H1 (cell line): ENCODE results near the gene ZNF611. TPM values are rescaled to one million over a fixed set of nuclear protein-coding genes. Genes with fewer than 3 reads are reported as not detected.

Experiments
- CTCF ChIA-PET: fragments of 300-600 bp; sonication (Branson Sonifier 250); formaldehyde crosslinking; loops from one replicate; lab custom pipeline; 2021; ENCODE audit not compliant: partially characterized antibody; lab: Charles Lee
- POLR2A ChIA-PET: fragments of 300-600 bp; sonication (Branson Sonifier 250); formaldehyde crosslinking; loops from one replicate; lab custom pipeline; 2021; ENCODE audit warnings: inconsistent platforms; ENCODE audit not compliant: partially characterized antibody; lab: Charles Lee
- DNase-seq, 2 experiments: peaks; one replicate each; pipeline versions ENCODE4 v3.0.0 to v3.0.0-alpha.2; 2010 to 2022; ENCODE audit warnings: low spot score in 2 of 2, low read depth in 1 of 2, mixed read lengths in 1 of 2
- FAIRE-seq: peaks from 2 replicates; lab custom pipeline; 2011; peaks lifted over from hg19 to GRCh38; lab: Jason Lieb, UNC
- H2AFZ ChIP-seq: 2 replicates; pipeline ENCODE4 v1.8.1; 2012; ENCODE audit warnings: low read length, inconsistent platforms
- H2AK5ac ChIP-seq: 2 replicates; pipeline ENCODE4 v1.6.1; 2013; ENCODE audit warnings: low read depth, low read length
- H2BK120ac ChIP-seq: replicated peaks from 2 replicates; pipeline ENCODE3; 2013; ENCODE audit warnings: low read depth, low read length, inconsistent platforms
- H2BK12ac ChIP-seq: 2 replicates; pipeline ENCODE4 v1.6.1; 2013; ENCODE audit warnings: low read depth, low read length
- H2BK15ac ChIP-seq: 2 replicates; pipeline ENCODE4 v1.6.1; 2013; ENCODE audit warnings: low read length
- H2BK20ac ChIP-seq: 2 replicates; pipeline ENCODE4 v1.6.1; 2013; ENCODE audit warnings: low read length
- H2BK5ac ChIP-seq: 2 replicates; pipeline ENCODE4 v1.6.1; 2013; ENCODE audit warnings: low read depth, low read length
- H3K14ac ChIP-seq: 2 replicates; pipeline ENCODE4 v1.6.1; 2013; ENCODE audit warnings: inconsistent platforms; ENCODE audit not compliant: insufficient read length
- H3K18ac ChIP-seq: 2 replicates; pipeline ENCODE4 v1.6.1; 2013; ENCODE audit warnings: low read length; ENCODE audit errors: extremely low read depth
- H3K23ac ChIP-seq: 2 replicates; pipeline ENCODE4 v1.6.1; 2013; ENCODE audit warnings: inconsistent platforms; ENCODE audit not compliant: insufficient read length
- H3K23me2 ChIP-seq: 2 replicates; pipeline ENCODE4 v1.6.1; 2013; ENCODE audit warnings: low read depth, low read length
- H3K27ac ChIP-seq: 2 replicates; pipeline ENCODE4 v1.6.1; 2011; ENCODE audit warnings: low read depth, low read length, inconsistent platforms
- H3K27me3 ChIP-seq, 4 experiments: replicated peaks in 1 of 4; 1 replicate in 1 of 4; 2 replicates in 3 of 4; pipeline versions ENCODE4 v1.6.1 to v1.8.1; 2011 to 2013; ENCODE audit warnings: low read length in 3 of 4, mild to moderate bottlenecking in 3 of 4, inconsistent platforms in 2 of 4, mixed read lengths in 2 of 4, moderate library complexity in 1 of 4; ENCODE audit not compliant: control insufficient read depth in 3 of 4, insufficient read depth in 3 of 4; ENCODE audit errors: extremely low read depth in 1 of 4
- H3K36me3 ChIP-seq, 4 experiments: 2 replicates each; pipeline versions ENCODE4 v1.6.1 to v1.8.1; 2011 to 2013; ENCODE audit warnings: mild to moderate bottlenecking in 4 of 4, low read length in 3 of 4, moderate library complexity in 2 of 4, control low read depth in 1 of 4, inconsistent platforms in 1 of 4; ENCODE audit not compliant: insufficient read depth in 4 of 4, control insufficient read depth in 2 of 4
- H3K4ac ChIP-seq: replicated peaks from 2 replicates; pipeline ENCODE3; 2013; ENCODE audit warnings: low read length, low read depth, mixed read lengths, inconsistent platforms; ENCODE audit not compliant: insufficient read length
- H3K4me1 ChIP-seq, 4 experiments: replicated peaks in 1 of 4; 1 replicate in 1 of 4; 2 replicates in 3 of 4; pipeline versions ENCODE4 v1.6.1 to v1.8.1; 2011 to 2013; ENCODE audit warnings: low read length in 3 of 4, inconsistent platforms in 2 of 4, mixed read lengths in 1 of 4; ENCODE audit not compliant: insufficient read depth in 4 of 4, control insufficient read depth in 3 of 4
- H3K4me2 ChIP-seq, 2 experiments: 2 replicates each; pipeline versions ENCODE4 v1.6.1 to v1.8.1; 2011 to 2013; ENCODE audit warnings: low read depth in 2 of 2, low read length in 2 of 2, control low read depth in 1 of 2, inconsistent platforms in 1 of 2, mild to moderate bottlenecking in 1 of 2; ENCODE audit not compliant: insufficient read depth in 1 of 2
- H3K4me3 ChIP-seq, 4 experiments: fragments of 200-600, 300-600 bp in 1 of 4; sonication (generic), shearing (Covaris generic), sonication (Bioruptor Twin) in 1 of 4; 2 replicates each; pipeline versions ENCODE4 v1.5.1 to v1.8.1; 2011 to 2016; ENCODE audit warnings: low read length in 4 of 4, low read depth in 3 of 4, control low read depth in 2 of 4, inconsistent platforms in 2 of 4, mild to moderate bottlenecking in 2 of 4, mixed read lengths in 1 of 4, moderate library complexity in 1 of 4; ENCODE audit not compliant: insufficient read depth in 2 of 4; ENCODE audit errors: extremely low read depth in 1 of 4
- H3K56ac ChIP-seq: replicated peaks from 2 replicates; pipeline ENCODE3; 2013; ENCODE audit warnings: low read depth, mild to moderate bottlenecking, mixed read lengths, low read length, inconsistent platforms; ENCODE audit not compliant: insufficient read length
- H3K79me1 ChIP-seq: 2 replicates; pipeline ENCODE4 v1.6.1; 2013; ENCODE audit warnings: low read depth, low read length, control low read depth
- H3K79me2 ChIP-seq, 2 experiments: 2 replicates each; pipeline versions ENCODE4 v1.6.1 to v1.8.1; 2012 to 2013; ENCODE audit warnings: low read length in 2 of 2, mild to moderate bottlenecking in 2 of 2, inconsistent platforms in 1 of 2; ENCODE audit not compliant: insufficient read depth in 2 of 2, control insufficient read depth in 1 of 2
- H3K9ac ChIP-seq, 4 experiments: replicated peaks in 1 of 4; 1 replicate in 1 of 4; 2 replicates in 3 of 4; pipeline versions ENCODE4 v1.6.1 to v1.8.1; 2011 to 2013; ENCODE audit warnings: low read depth in 3 of 4, low read length in 3 of 4, control low read depth in 2 of 4, mild to moderate bottlenecking in 2 of 4, moderate library complexity in 2 of 4, inconsistent platforms in 1 of 4; ENCODE audit errors: extremely low read depth in 1 of 4
- H3K9me3 ChIP-seq, 2 experiments: 2 replicates each; pipeline versions ENCODE4 v1.6.1 to v1.8.1; 2012 to 2013; ENCODE audit warnings: mild to moderate bottlenecking in 2 of 2, moderate library complexity in 2 of 2, control low read depth in 1 of 2, inconsistent platforms in 1 of 2, low read depth in 1 of 2, low read length in 1 of 2, mixed read lengths in 1 of 2; ENCODE audit not compliant: insufficient read depth in 2 of 2
- H4K20me1 ChIP-seq, 2 experiments: replicated peaks in 1 of 2; 2 replicates each; pipeline versions ENCODE3 to v1.8.1; 2011 to 2013; ENCODE audit warnings: inconsistent platforms in 2 of 2, low read length in 2 of 2, mild to moderate bottlenecking in 1 of 2; ENCODE audit not compliant: insufficient read depth in 2 of 2, control insufficient read depth in 1 of 2
- H4K5ac ChIP-seq: 2 replicates; pipeline ENCODE4 v1.6.1; 2013; ENCODE audit warnings: low read length, low read depth, mixed read lengths, inconsistent platforms; ENCODE audit not compliant: insufficient read length
- H4K8ac ChIP-seq: 2 replicates; pipeline ENCODE4 v1.8.0; 2013; ENCODE audit warnings: mild to moderate bottlenecking, moderate library complexity, low read length, inconsistent platforms; ENCODE audit not compliant: insufficient read depth; ENCODE audit errors: extremely low read depth
- H4K91ac ChIP-seq: replicated peaks from 2 replicates; pipeline ENCODE3; 2013; ENCODE audit warnings: low read length, mixed read lengths, inconsistent platforms; ENCODE audit not compliant: insufficient read length
- CHD2 ChIP-seq: IDR thresholded peaks from 2 replicates; pipeline ENCODE4 v1.6.1; 2012; ENCODE audit warnings: low read length, improper control_type of control experiment
- EGR1 ChIP-seq: IDR thresholded peaks from 2 replicates; pipeline ENCODE4 v1.6.1; 2011; ENCODE audit warnings: low read depth, low read length, borderline replicate concordance
- EP300 ChIP-seq, 2 experiments: IDR thresholded peaks; 1 replicate in 1 of 2; 2 replicates in 1 of 2; pipeline ENCODE4 v1.6.1; 2011 to 2012; ENCODE audit warnings: low read depth in 2 of 2, low read length in 2 of 2, mild to moderate bottlenecking in 2 of 2, borderline replicate concordance in 1 of 2, inconsistent platforms in 1 of 2, moderate library complexity in 1 of 2
- GABPA ChIP-seq: IDR thresholded peaks from 2 replicates; pipeline ENCODE4 v1.6.1; 2011; ENCODE audit warnings: mild to moderate bottlenecking, low read length, moderate library complexity, borderline replicate concordance; ENCODE audit not compliant: insufficient read depth
- JUN ChIP-seq: IDR thresholded peaks from 2 replicates; pipeline ENCODE4 v1.6.1; 2011; ENCODE audit warnings: low read depth, mild to moderate bottlenecking, improper control_type of control experiment, low read length
- KDM5A ChIP-seq: fragments of 200-600 bp; IDR thresholded peaks from 2 replicates; pipeline ENCODE4 v1.7.1; 2012; ENCODE audit warnings: mild to moderate bottlenecking, low read length, inconsistent platforms, mixed read lengths
- NANOG ChIP-seq: IDR thresholded peaks from 2 replicates; pipeline ENCODE4 v1.6.1; 2011; ENCODE audit warnings: low read length, low read depth, mild to moderate bottlenecking, inconsistent platforms; ENCODE audit not compliant: insufficient read depth, poor library complexity, severe bottlenecking
- NRF1 ChIP-seq: IDR thresholded peaks from 2 replicates; pipeline ENCODE4 v1.6.1; 2011; ENCODE audit warnings: mild to moderate bottlenecking, low read depth, low read length, improper control_type of control experiment
- PHF8 ChIP-seq: fragments of 200-600 bp; sonication (generic); conservative IDR thresholded peaks from 2 replicates; pipeline ENCODE4 v1.7.1; 2012; ENCODE audit warnings: low read depth, mild to moderate bottlenecking, inconsistent platforms, low read length, moderate library complexity
- POU5F1 ChIP-seq: IDR thresholded peaks from 2 replicates; pipeline ENCODE4 v1.6.1; 2011; ENCODE audit warnings: low read depth, mild to moderate bottlenecking, low read length, moderate library complexity
- RNF2 ChIP-seq: fragments of 200-900, 300-1000 bp; sonication (generic); IDR thresholded peaks from 2 replicates; pipeline ENCODE4 v1.7.1; 2016; ENCODE audit warnings: borderline replicate concordance, low read depth, mild to moderate bottlenecking, antibody characterized with exemption, low read length; ENCODE audit not compliant: poor library complexity, severe bottlenecking; ENCODE audit errors: missing control alignments
- RXRA ChIP-seq: IDR thresholded peaks from 2 replicates; pipeline ENCODE4 v1.6.1; 2011; ENCODE audit warnings: low read depth, mild to moderate bottlenecking, low read length, moderate library complexity; ENCODE audit not compliant: insufficient read depth
- TCF12 ChIP-seq: IDR thresholded peaks from 2 replicates; pipeline ENCODE4 v1.6.1; 2011; ENCODE audit warnings: low read depth, mild to moderate bottlenecking, low read length
- WGBS, 2 experiments: shearing (Covaris generic) in 1 of 2; methylation state at CpG; one replicate each; pipeline versions ENCODE4 v1.1.6 to v1.1.7; 2013 to 2015; ENCODE audit warnings: low lambda C conversion rate in 2 of 2, mixed read lengths in 2 of 2, inconsistent platforms in 1 of 2, low coverage in 1 of 2, missing lambda C conversion rate in 1 of 2; ENCODE audit not compliant: insufficient replicate concordance in 2 of 2, insufficient coverage in 1 of 2, insufficient read length in 1 of 2; ENCODE audit errors: extremely low coverage in 1 of 2, missing lambda C conversion rate in 1 of 2; 5-methylcytosine and 5-hydroxymethylcytosine counted together
- polyA plus RNA-seq, 7 experiments: library from polyadenylated mRNA; depleted of rRNA in 3 of 7; stranded (reverse) in 5 of 7; unstranded in 2 of 7; fragments of >200 nt in 5 of 7; fragments of 200-250 nt in 2 of 7; gene quantifications; 1 replicate in 5 of 7; 2 replicates in 1 of 7; 4 replicates in 1 of 7; pipeline versions ENCODE4 v1.2.1 to v1.2.3, GENCODE V29; 2011 to 2013; ENCODE audit warnings: missing spikeins in 2 of 7, mixed read lengths in 2 of 7
- total RNA-seq: library from RNA; stranded (reverse); fragmentation: NEBNext Ultra II Directional; extraction: Animal tissue kit (Norgen Biotek cat#: 25700); gene quantifications from 2 replicates; pipeline ENCODE4 v1.2.1, GENCODE V29; 2021

The ZNF611 gene
- total and polyA plus RNA-seq, 2 of the 8 experiments (the other 6 are each of a cell fraction or from before 2014, with no cell fraction given), result 1.9 to 19.0 TPM

GRCh38 chr19:52691737-52692136 lies 43.1 kb downstream of the ZNF611 start:
- H3K56ac ChIP-seq, result no peak overlapping the region
- WGBS, 2 experiments, result 92% methylated on average over 2 of the region's 2 CpGs; no CpG with 5 or more reads in 1 of the 2 experiments
- no peak overlapping the region for H4K91ac ChIP-seq
- no peak overlapping the region for H3K9ac ChIP-seq
- H3K79me2 ChIP-seq, result no peaks in the 10 kb centered on the region; a peak in 1 of 4 replicates
- H3K14ac ChIP-seq, result no peak overlapping the region
- H3K4ac ChIP-seq, result no peak overlapping the region
- no peak overlapping the region for H3K27ac ChIP-seq
- no peak overlapping the region for H2BK15ac ChIP-seq
- no peak for DNase-seq
- no peaks in the 10 kb centered on the region; a peak in 2 of 7 replicates for H3K4me1 ChIP-seq
- H4K20me1 ChIP-seq, result no peaks in the 10 kb centered on the region
- H3K9me3 ChIP-seq, result 0 out of 4 replicates have a peak, but pooled peaks cover 0 to 2% of the 10 kb centered on the region in 2 experiments
- H3K36me3 ChIP-seq, result no peaks in the 10 kb centered on the region
- H2BK5ac ChIP-seq, result no peak overlapping the region
- ChIA-PET CTCF (interaction anchor here (1.0 to 1.3 kb wide), 3 partner anchors 32 to 57 kb away, joined by 3 to 4 read pairs (median 3); no protein-coding TSS in a partner anchor), POLR2A (no interaction called here)
- peaks cover 0 to 6% (median 1%) of the 10 kb centered on the region in 4 experiments; a peak in 3 of 7 replicates for H3K27me3 ChIP-seq
- no peak overlapping the region for H3K18ac ChIP-seq
- no peak overlapping the region for H3K23ac ChIP-seq
- H2AFZ ChIP-seq, result no peak overlapping the region
- H2BK12ac ChIP-seq, result no peak overlapping the region
- H3K4me3 ChIP-seq, result no peak overlapping the region; a peak in 1 of 8 replicates
- no peak overlapping the region for H4K8ac ChIP-seq
- no peak overlapping the region for H2BK120ac ChIP-seq
- peaks cover 11% of the 10 kb centered on the region for H3K23me2 ChIP-seq
- H3K79me1 ChIP-seq, result no peaks in the 10 kb centered on the region
- no peak for FAIRE-seq
- no peak overlapping the region for H2BK20ac ChIP-seq
- no peak overlapping the region for H2AK5ac ChIP-seq
- H4K5ac ChIP-seq, result no peak overlapping the region
- H3K4me2 ChIP-seq, result peak overlapping the region in 1 of 2 experiments; percentile 70; a peak in 1 of 4 replicates
- TF ChIP-seq JUN, result no peak
- TF ChIP-seq RXRA, result no peak
- no peak for TF ChIP-seq POU5F1
- TF ChIP-seq KDM5A, result no peak
- no peak for TF ChIP-seq NRF1
- TF ChIP-seq RNF2, result no peak
- no peak for TF ChIP-seq TCF12
- no peak for TF ChIP-seq PHF8
- TF ChIP-seq CHD2, result no peak
- no peak for TF ChIP-seq EGR1
- no peak for TF ChIP-seq GABPA
- no peak for TF ChIP-seq EP300 (IDR thresholded peaks at IDR 0.05; ENCODE audit: borderline replicate concordance in 1 of 2, low read depth in 2 of 2, low read length in 2 of 2)
- TF ChIP-seq NANOG, result no peak
